NCI-H146 treated with DMSO at 0.1 percent for 48 hours (cell line): ENCODE measurements around the gene SLC22A24.
"Not testable (repeated sequence)": the region's sequence is repeated elsewhere in the genome, so short reads cannot be mapped to it uniquely, and the experiment has no call there.

Experiments
- DNase-seq: peaks from one replicate; lab custom pipeline; 2025; ENCODE audit not compliant: unreplicated experiment; lab: John Stamatoyannopoulos, UW

Gene SLC22A24

DNA sequence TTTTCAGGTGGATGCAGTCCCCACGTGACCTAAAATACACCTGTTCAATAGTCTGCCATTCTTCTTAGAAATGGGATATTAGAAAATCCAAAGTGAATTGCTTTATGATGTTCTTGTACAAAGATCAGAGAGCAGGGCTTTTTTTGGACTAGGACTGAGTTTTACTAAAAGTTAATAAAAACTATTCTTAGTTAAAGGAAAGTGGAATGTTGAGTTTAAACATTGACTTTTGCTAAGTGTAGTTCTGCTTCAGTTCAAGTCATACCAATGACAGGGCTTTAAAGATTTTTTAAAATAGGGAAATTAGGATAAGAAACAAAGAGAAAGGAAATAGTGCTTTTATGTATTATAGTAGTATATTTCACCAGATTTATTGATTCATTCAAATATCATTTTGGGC is at the start of gene SLC22A24:
Gene SLC22A24 (minus strand): TSS at position 101 of the 400 bp plus-strand sequence. CDS start 442 bp downstream, outside the sequence.
- DNase-seq, result no peak

- DNase-seq, result no peak
These were observed 36.5 kb upstream of the SLC22A24 start for GRCh38 chr11:63180536-63180935.

- no peak for DNase-seq
These were observed 35.5 kb upstream of the SLC22A24 start for GRCh38 chr11:63179432-63180041.

DNA sequence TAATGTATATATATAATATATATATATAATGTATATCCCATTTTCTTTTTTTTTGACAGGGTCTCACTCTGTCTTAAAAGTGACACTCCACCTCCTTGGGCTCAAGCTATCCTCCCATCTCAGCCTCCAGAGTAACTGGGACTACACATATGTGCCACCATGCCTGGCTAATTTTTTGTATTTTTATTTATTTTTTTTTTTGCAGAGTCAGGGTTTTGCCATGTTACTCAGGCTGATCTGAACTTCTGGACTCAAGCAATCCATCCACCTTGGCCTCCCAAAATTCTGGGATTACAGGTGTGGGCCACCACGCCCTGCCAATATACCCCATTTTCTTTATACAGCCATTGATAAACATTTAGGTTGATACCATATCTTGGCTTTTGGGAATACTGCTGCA is 33.9 kb upstream of the SLC22A24 start:
- DNase-seq, result no peak

DNA sequence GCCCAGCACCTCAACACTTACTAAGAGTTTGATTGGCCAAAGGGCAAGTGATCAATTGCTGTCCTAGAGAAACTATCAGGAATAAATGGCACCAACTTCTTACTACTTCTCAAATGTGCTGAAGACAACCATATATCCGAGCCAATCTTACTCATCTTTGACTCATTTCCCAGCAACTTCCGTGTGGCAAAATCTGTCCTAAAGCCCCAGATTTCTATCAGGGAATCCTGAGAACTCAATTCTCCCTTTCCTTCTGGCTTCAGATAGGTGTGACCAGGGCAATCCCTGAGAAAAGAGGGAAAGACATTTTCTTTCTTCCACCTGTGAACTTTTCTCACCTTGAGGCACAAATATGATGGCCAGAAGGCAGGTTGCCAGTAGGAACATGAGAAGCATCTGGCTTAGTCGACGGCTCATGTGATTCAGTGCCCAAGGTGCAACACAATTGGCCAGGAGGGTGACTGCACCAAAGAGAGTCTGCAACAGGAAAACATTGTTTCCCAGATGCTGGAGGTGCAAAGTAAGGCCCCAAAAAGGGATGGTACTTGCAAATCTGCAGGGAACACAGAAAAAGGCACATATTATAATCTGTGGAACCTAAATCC is 21.8 kb upstream of the SLC22A24 start:
- no peak for DNase-seq

DNA sequence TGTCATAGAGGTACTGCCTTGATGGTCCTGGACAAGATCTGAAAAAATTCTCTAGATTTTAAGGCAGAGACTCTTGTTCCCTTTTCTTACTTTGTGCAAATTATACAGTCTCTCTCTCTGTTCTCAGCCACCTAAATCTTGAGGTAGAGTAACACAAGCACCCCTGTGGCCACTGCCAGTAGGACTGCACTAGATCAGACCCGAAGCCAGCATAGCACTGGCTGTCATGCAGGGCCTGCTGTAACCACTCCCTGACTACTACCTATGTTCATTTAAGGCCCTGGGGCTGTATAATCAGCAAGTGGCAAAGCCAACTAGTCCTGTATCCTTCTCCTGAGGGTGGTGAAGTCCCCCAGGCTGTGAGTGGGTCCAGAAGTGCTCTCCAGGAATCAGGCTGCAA is 11.8 kb upstream of the SLC22A24 start:
- no peak for DNase-seq

GRCh38 chr11:63146581-63146980 is 2.6 kb upstream of the SLC22A24 start:
- no peak for DNase-seq

GRCh38 chr11:63142459-63142858 is 1.6 kb downstream of the SLC22A24 start:
- no peak for DNase-seq

- DNase-seq, result no peak
These were observed 10.8 kb downstream of the SLC22A24 start for GRCh38 chr11:63132985-63133775.

GRCh38 chr11:63099555-63099954 is 44.5 kb downstream of the SLC22A24 start:
- DNase-seq, result no peak

- no peak for DNase-seq
These were observed 63.3 kb downstream of the SLC22A24 start for GRCh38 chr11:63080682-63081081.

- not testable (repeated sequence) for DNase-seq
These were observed 97.8 kb downstream of the SLC22A24 start for GRCh38 chr11:63046203-63046602.

GRCh38 chr11:63042596-63042995 is 101.4 kb downstream of the SLC22A24 start:
- DNase-seq, result no peak

GRCh38 chr11:63032457-63032856 is 111.6 kb downstream of the SLC22A24 start:
- no peak for DNase-seq
